H1 (cell line): ENCODE results near the gene INVS. TPM values are rescaled to one million over a fixed set of nuclear protein-coding genes. Genes with fewer than 3 reads are reported as not detected.

Experiments used
- ATF3 ChIP-seq: IDR thresholded peaks from 2 replicates; pipeline ENCODE4 v1.6.1; 2011; ENCODE audit warnings: low read depth, mild to moderate bottlenecking, low read length; ENCODE audit not compliant: insufficient read depth
- CBX5 ChIP-seq: fragments of 300-800, 300-1000 bp; sonication (generic); IDR thresholded peaks from 2 replicates; pipeline ENCODE4 v1.7.1; 2016; ENCODE audit warnings: antibody characterized with exemption, low read length, low read depth
- CHD1 ChIP-seq: IDR thresholded peaks from 2 replicates; pipeline ENCODE4 v1.6.1; 2012; ENCODE audit warnings: low read depth, low read length, improper control_type of control experiment
- CTBP2 ChIP-seq: IDR thresholded peaks from 2 replicates; pipeline ENCODE4 v1.7.0; 2011; ENCODE audit warnings: borderline replicate concordance, mild to moderate bottlenecking, moderate library complexity, mixed read lengths, low read length; ENCODE audit not compliant: insufficient read depth, insufficient read length
- HDAC6 ChIP-seq: IDR thresholded peaks from one replicate; pipeline ENCODE4 v1.7.1; 2012; ENCODE audit warnings: low read depth, mild to moderate bottlenecking, inconsistent platforms, low read length, moderate library complexity
- TEAD4 ChIP-seq: IDR thresholded peaks from 2 replicates; pipeline ENCODE4 v1.6.1; 2012; ENCODE audit warnings: low read depth, low read length, inconsistent platforms, mixed read lengths
- polyA plus RNA-seq, 7 experiments: library from polyadenylated mRNA; depleted of rRNA in 3 of 7; stranded (reverse) in 5 of 7; unstranded in 2 of 7; fragments of >200 nt in 5 of 7; fragments of 200-250 nt in 2 of 7; gene quantifications; 1 replicate in 5 of 7; 2 replicates in 1 of 7; 4 replicates in 1 of 7; pipeline versions ENCODE4 v1.2.1 to v1.2.3, GENCODE V29; 2011 to 2013; ENCODE audit warnings: missing spikeins in 2 of 7, mixed read lengths in 2 of 7
- total RNA-seq: library from RNA; stranded (reverse); fragmentation: NEBNext Ultra II Directional; extraction: Animal tissue kit (Norgen Biotek cat#: 25700); gene quantifications from 2 replicates; pipeline ENCODE4 v1.2.1, GENCODE V29; 2021

Gene INVS
- total and polyA plus RNA-seq, 2 of the 8 experiments (the other 6 are each of a cell fraction or from before 2014, with no cell fraction given) = 4.1 to 6.9 TPM

GRCh38 chr9:100084734-100085133, 14.3 kb upstream of the INVS start (continued):
- no peak for TF ChIP-seq HDAC6
- TF ChIP-seq CHD1 = no peak
- no peak for TF ChIP-seq CBX5
- TF ChIP-seq TEAD4 = no peak
- no peak for TF ChIP-seq ATF3
- TF ChIP-seq CTBP2 = no peak
